HG02943 (cell line): ENCODE measurements around the gene DTX4.

Experiments
- ATAC-seq: cut with Tn5 transposase; IDR thresholded peaks from one replicate; pipeline ENCODE4 v1.9.1; 2021; ENCODE audit warnings: mild to moderate bottlenecking, low read depth, moderate library complexity; ENCODE audit not compliant: unreplicated experiment

DTX4 gene

GRCh38 chr11:59216641-59217564 lies 45.0 kb downstream of the DTX4 start:
- peak; percentile 88 for ATAC-seq

GRCh38 chr11:59218319-59218718 lies 46.4 kb downstream of the DTX4 start:
- no peak for ATAC-seq

- ATAC-seq = no peak
Observed at GRCh38 chr11:59218893-59219292, 47.0 kb downstream of the DTX4 start.

GRCh38 chr11:59219836-59220235 lies 47.9 kb downstream of the DTX4 start:
- ATAC-seq = no peak

- no peak for ATAC-seq
Observed at GRCh38 chr11:59221441-59221840, 49.5 kb downstream of the DTX4 start.

- no peak for ATAC-seq
Observed at GRCh38 chr11:59222464-59223060, 50.6 kb downstream of the DTX4 start.

GRCh38 chr11:59223177-59223576 lies 51.2 kb downstream of the DTX4 start:
- no peak for ATAC-seq

GRCh38 chr11:59223611-59224010 lies 51.7 kb downstream of the DTX4 start:
- no peak for ATAC-seq

GRCh38 chr11:59224351-59224928 lies 52.5 kb downstream of the DTX4 start:
- no peak for ATAC-seq

GRCh38 chr11:59225017-59225416 lies 53.1 kb downstream of the DTX4 start:
- no peak for ATAC-seq

GRCh38 chr11:59226396-59226795 lies 54.5 kb downstream of the DTX4 start:
- ATAC-seq = no peak

GRCh38 chr11:59240322-59240721 lies 68.4 kb downstream of the DTX4 start:
- ATAC-seq = no peak

GRCh38 chr11:59243633-59244032 lies 71.7 kb downstream of the DTX4 start:
- no peak for ATAC-seq

- ATAC-seq = no peak
Observed at GRCh38 chr11:59247531-59248227, 75.7 kb downstream of the DTX4 start.

- ATAC-seq = no peak
Observed at GRCh38 chr11:59249535-59249934, 77.6 kb downstream of the DTX4 start.

GRCh38 chr11:59253001-59253400 lies 81.1 kb downstream of the DTX4 start:
- ATAC-seq = no peak

- ATAC-seq = no peak
Observed at GRCh38 chr11:59254286-59254685, 82.4 kb downstream of the DTX4 start.

GRCh38 chr11:59255281-59255680 lies 83.3 kb downstream of the DTX4 start:
- ATAC-seq = no peak
